Measurements from ENCODE around the gene ADCK2.

Gene ADCK2

GRCh38 chr7:140678081-140678815 lies 5.5 kb downstream of the ADCK2 start:
- Histone ChIP-seq H3F3A (ENCODE audit: low read depth) (no peaks in the 10 kb centered on the region), H3K9me3 (ENCODE audit: insufficient read depth, low read depth, low read length) (no peaks in the 10 kb centered on the region), H3K4me1 (ENCODE audit: insufficient read depth, low read length, poor library complexity, severe bottlenecking) (peaks cover 32% of the 10 kb centered on the region), H3K79me2 (ENCODE audit: insufficient read depth, low read length) (peaks cover 33% of the 10 kb centered on the region), H4K20me1 (ENCODE audit: insufficient read depth, low read length, poor library complexity, severe bottlenecking) (peaks cover 8% of the 10 kb centered on the region), H3K4me2 (ENCODE audit: low read depth, low read length, poor library complexity, severe bottlenecking) (no peak overlapping the region), H3K9ac (ENCODE audit: low read depth, low read length, poor library complexity, severe bottlenecking) (no peak overlapping the region), H3K27me3 (ENCODE audit: insufficient read depth, low read length, poor library complexity, severe bottlenecking) (no peaks in the 10 kb centered on the region), H3K9me2 (replicated peaks; ENCODE audit: low read depth, low read length) (no peaks in the 10 kb centered on the region), H3K4me3 (ENCODE audit: low read length, poor library complexity, severe bottlenecking) (no peak overlapping the region), H2AFZ (ENCODE audit: low read length) (no peak overlapping the region), H3K36me3 (ENCODE audit: insufficient read depth, low read length) (peaks cover 10% of the 10 kb centered on the region; the same call in 1 of the 2 replicates)
- TF ChIP-seq CTCF (conservative IDR thresholded peaks at IDR 0.05; ENCODE audit: low read length): no peak

GRCh38 chr7:140678816-140679130 lies 6.0 kb downstream of the ADCK2 start:
- peaks cover 10% of the 10 kb centered on the region; the same call in 1 of the 2 replicates for H3K36me3 ChIP-seq (ENCODE audit: insufficient read depth, low read length)
- H3K9me3 ChIP-seq (ENCODE audit: insufficient read depth, low read depth, low read length): no peaks in the 10 kb centered on the region
- no peak for TF ChIP-seq CTCF (conservative IDR thresholded peaks at IDR 0.05; ENCODE audit: low read length)
- TF ChIP-seq EZH2phosphoT487 (IDR thresholded peaks at IDR 0.05; ENCODE audit: borderline replicate concordance): no peak
- H3K9me2 ChIP-seq (replicated peaks; ENCODE audit: low read depth, low read length): no peaks in the 10 kb centered on the region
- no peaks in the 10 kb centered on the region for H3K27me3 ChIP-seq (ENCODE audit: insufficient read depth, low read length, poor library complexity, severe bottlenecking)
- H2AFZ ChIP-seq (ENCODE audit: low read length): no peak overlapping the region
- H3K4me1 ChIP-seq (ENCODE audit: insufficient read depth, low read length, poor library complexity, severe bottlenecking): peaks cover 29% of the 10 kb centered on the region
- no peak overlapping the region for H3K4me2 ChIP-seq (ENCODE audit: low read depth, low read length, poor library complexity, severe bottlenecking)
- H3F3A ChIP-seq (ENCODE audit: low read depth): no peaks in the 10 kb centered on the region
- H4K20me1 ChIP-seq (ENCODE audit: insufficient read depth, low read length, poor library complexity, severe bottlenecking): peaks cover 8% of the 10 kb centered on the region
- peaks cover 27% of the 10 kb centered on the region for H3K79me2 ChIP-seq (ENCODE audit: insufficient read depth, low read length)
- no peak overlapping the region for H3K9ac ChIP-seq (ENCODE audit: low read depth, low read length, poor library complexity, severe bottlenecking)
- no peak overlapping the region for H3K4me3 ChIP-seq (ENCODE audit: low read length, poor library complexity, severe bottlenecking)

GRCh38 chr7:140679186-140679585 lies 6.4 kb downstream of the ADCK2 start:
- Histone ChIP-seq H3K27me3 (ENCODE audit: insufficient read depth, low read length, poor library complexity, severe bottlenecking) (no peaks in the 10 kb centered on the region), H3K9me2 (replicated peaks; ENCODE audit: low read depth, low read length) (no peaks in the 10 kb centered on the region), H3K9me3 (ENCODE audit: insufficient read depth, low read depth, low read length) (no peaks in the 10 kb centered on the region), H3K4me3 (ENCODE audit: low read length, poor library complexity, severe bottlenecking) (no peak overlapping the region), H3K79me2 (ENCODE audit: insufficient read depth, low read length) (peaks cover 23% of the 10 kb centered on the region), H3K4me2 (ENCODE audit: low read depth, low read length, poor library complexity, severe bottlenecking) (no peak overlapping the region), H4K20me1 (ENCODE audit: insufficient read depth, low read length, poor library complexity, severe bottlenecking) (peaks cover 8% of the 10 kb centered on the region), H2AFZ (ENCODE audit: low read length) (no peak overlapping the region), H3K9ac (ENCODE audit: low read depth, low read length, poor library complexity, severe bottlenecking) (no peak overlapping the region), H3F3A (ENCODE audit: low read depth) (no peaks in the 10 kb centered on the region), H3K36me3 (ENCODE audit: insufficient read depth, low read length) (peaks cover 11% of the 10 kb centered on the region; the same call in 1 of the 2 replicates), H3K4me1 (ENCODE audit: insufficient read depth, low read length, poor library complexity, severe bottlenecking) (peaks cover 25% of the 10 kb centered on the region)
- TF ChIP-seq CTCF (conservative IDR thresholded peaks at IDR 0.05; ENCODE audit: low read length): no peak
- TF ChIP-seq EZH2phosphoT487 (IDR thresholded peaks at IDR 0.05; ENCODE audit: borderline replicate concordance): no peak

All from Loucy (cell line).